H1 (cell line): Measurements from ENCODE around the gene EGLN3. TPM values are rescaled to one million over a fixed set of nuclear protein-coding genes. Genes with fewer than 3 reads are reported as not detected.

ENCODE experiments used
- CTCF ChIA-PET: fragments of 300-600 bp; sonication (Branson Sonifier 250); formaldehyde crosslinking; loops from one replicate; lab custom pipeline; 2021; ENCODE audit not compliant: partially characterized antibody; lab: Charles Lee
- POLR2A ChIA-PET: fragments of 300-600 bp; sonication (Branson Sonifier 250); formaldehyde crosslinking; loops from one replicate; lab custom pipeline; 2021; ENCODE audit warnings: inconsistent platforms; ENCODE audit not compliant: partially characterized antibody; lab: Charles Lee
- DNase-seq, 2 experiments: peaks; one replicate each; pipeline versions ENCODE4 v3.0.0 to v3.0.0-alpha.2; 2010 to 2022; ENCODE audit warnings: low spot score in 2 of 2, low read depth in 1 of 2, mixed read lengths in 1 of 2
- FAIRE-seq: peaks from 2 replicates; lab custom pipeline; 2011; peaks lifted over from hg19 to GRCh38; lab: Jason Lieb, UNC
- H2AFZ ChIP-seq: 2 replicates; pipeline ENCODE4 v1.8.1; 2012; ENCODE audit warnings: low read length, inconsistent platforms
- H2AK5ac ChIP-seq: 2 replicates; pipeline ENCODE4 v1.6.1; 2013; ENCODE audit warnings: low read depth, low read length
- H2BK120ac ChIP-seq: replicated peaks from 2 replicates; pipeline ENCODE3; 2013; ENCODE audit warnings: low read depth, low read length, inconsistent platforms
- H2BK12ac ChIP-seq: 2 replicates; pipeline ENCODE4 v1.6.1; 2013; ENCODE audit warnings: low read depth, low read length
- H2BK15ac ChIP-seq: 2 replicates; pipeline ENCODE4 v1.6.1; 2013; ENCODE audit warnings: low read length
- H2BK20ac ChIP-seq: 2 replicates; pipeline ENCODE4 v1.6.1; 2013; ENCODE audit warnings: low read length
- H2BK5ac ChIP-seq: 2 replicates; pipeline ENCODE4 v1.6.1; 2013; ENCODE audit warnings: low read depth, low read length
- H3K14ac ChIP-seq: 2 replicates; pipeline ENCODE4 v1.6.1; 2013; ENCODE audit warnings: inconsistent platforms; ENCODE audit not compliant: insufficient read length
- H3K18ac ChIP-seq: 2 replicates; pipeline ENCODE4 v1.6.1; 2013; ENCODE audit warnings: low read length; ENCODE audit errors: extremely low read depth
- H3K23ac ChIP-seq: 2 replicates; pipeline ENCODE4 v1.6.1; 2013; ENCODE audit warnings: inconsistent platforms; ENCODE audit not compliant: insufficient read length
- H3K23me2 ChIP-seq: 2 replicates; pipeline ENCODE4 v1.6.1; 2013; ENCODE audit warnings: low read depth, low read length
- H3K27ac ChIP-seq: 2 replicates; pipeline ENCODE4 v1.6.1; 2011; ENCODE audit warnings: low read depth, low read length, inconsistent platforms
- H3K27me3 ChIP-seq, 4 experiments: replicated peaks in 1 of 4; 1 replicate in 1 of 4; 2 replicates in 3 of 4; pipeline versions ENCODE4 v1.6.1 to v1.8.1; 2011 to 2013; ENCODE audit warnings: low read length in 3 of 4, mild to moderate bottlenecking in 3 of 4, inconsistent platforms in 2 of 4, mixed read lengths in 2 of 4, moderate library complexity in 1 of 4; ENCODE audit not compliant: control insufficient read depth in 3 of 4, insufficient read depth in 3 of 4; ENCODE audit errors: extremely low read depth in 1 of 4
- H3K36me3 ChIP-seq, 4 experiments: 2 replicates each; pipeline versions ENCODE4 v1.6.1 to v1.8.1; 2011 to 2013; ENCODE audit warnings: mild to moderate bottlenecking in 4 of 4, low read length in 3 of 4, moderate library complexity in 2 of 4, control low read depth in 1 of 4, inconsistent platforms in 1 of 4; ENCODE audit not compliant: insufficient read depth in 4 of 4, control insufficient read depth in 2 of 4
- H3K4ac ChIP-seq: replicated peaks from 2 replicates; pipeline ENCODE3; 2013; ENCODE audit warnings: low read length, low read depth, mixed read lengths, inconsistent platforms; ENCODE audit not compliant: insufficient read length
- H3K4me1 ChIP-seq, 4 experiments: replicated peaks in 1 of 4; 1 replicate in 1 of 4; 2 replicates in 3 of 4; pipeline versions ENCODE4 v1.6.1 to v1.8.1; 2011 to 2013; ENCODE audit warnings: low read length in 3 of 4, inconsistent platforms in 2 of 4, mixed read lengths in 1 of 4; ENCODE audit not compliant: insufficient read depth in 4 of 4, control insufficient read depth in 3 of 4
- H3K4me2 ChIP-seq, 2 experiments: 2 replicates each; pipeline versions ENCODE4 v1.6.1 to v1.8.1; 2011 to 2013; ENCODE audit warnings: low read depth in 2 of 2, low read length in 2 of 2, control low read depth in 1 of 2, inconsistent platforms in 1 of 2, mild to moderate bottlenecking in 1 of 2; ENCODE audit not compliant: insufficient read depth in 1 of 2
- H3K4me3 ChIP-seq, 4 experiments: fragments of 200-600, 300-600 bp in 1 of 4; sonication (generic), shearing (Covaris generic), sonication (Bioruptor Twin) in 1 of 4; 2 replicates each; pipeline versions ENCODE4 v1.5.1 to v1.8.1; 2011 to 2016; ENCODE audit warnings: low read length in 4 of 4, low read depth in 3 of 4, control low read depth in 2 of 4, inconsistent platforms in 2 of 4, mild to moderate bottlenecking in 2 of 4, mixed read lengths in 1 of 4, moderate library complexity in 1 of 4; ENCODE audit not compliant: insufficient read depth in 2 of 4; ENCODE audit errors: extremely low read depth in 1 of 4
- H3K56ac ChIP-seq: replicated peaks from 2 replicates; pipeline ENCODE3; 2013; ENCODE audit warnings: low read depth, mild to moderate bottlenecking, mixed read lengths, low read length, inconsistent platforms; ENCODE audit not compliant: insufficient read length
- H3K79me1 ChIP-seq: 2 replicates; pipeline ENCODE4 v1.6.1; 2013; ENCODE audit warnings: low read depth, low read length, control low read depth
- H3K79me2 ChIP-seq, 2 experiments: 2 replicates each; pipeline versions ENCODE4 v1.6.1 to v1.8.1; 2012 to 2013; ENCODE audit warnings: low read length in 2 of 2, mild to moderate bottlenecking in 2 of 2, inconsistent platforms in 1 of 2; ENCODE audit not compliant: insufficient read depth in 2 of 2, control insufficient read depth in 1 of 2
- H3K9ac ChIP-seq, 4 experiments: replicated peaks in 1 of 4; 1 replicate in 1 of 4; 2 replicates in 3 of 4; pipeline versions ENCODE4 v1.6.1 to v1.8.1; 2011 to 2013; ENCODE audit warnings: low read depth in 3 of 4, low read length in 3 of 4, control low read depth in 2 of 4, mild to moderate bottlenecking in 2 of 4, moderate library complexity in 2 of 4, inconsistent platforms in 1 of 4; ENCODE audit errors: extremely low read depth in 1 of 4
- H3K9me3 ChIP-seq, 2 experiments: 2 replicates each; pipeline versions ENCODE4 v1.6.1 to v1.8.1; 2012 to 2013; ENCODE audit warnings: mild to moderate bottlenecking in 2 of 2, moderate library complexity in 2 of 2, control low read depth in 1 of 2, inconsistent platforms in 1 of 2, low read depth in 1 of 2, low read length in 1 of 2, mixed read lengths in 1 of 2; ENCODE audit not compliant: insufficient read depth in 2 of 2
- H4K20me1 ChIP-seq, 2 experiments: replicated peaks in 1 of 2; 2 replicates each; pipeline versions ENCODE3 to v1.8.1; 2011 to 2013; ENCODE audit warnings: inconsistent platforms in 2 of 2, low read length in 2 of 2, mild to moderate bottlenecking in 1 of 2; ENCODE audit not compliant: insufficient read depth in 2 of 2, control insufficient read depth in 1 of 2
- H4K5ac ChIP-seq: 2 replicates; pipeline ENCODE4 v1.6.1; 2013; ENCODE audit warnings: low read length, low read depth, mixed read lengths, inconsistent platforms; ENCODE audit not compliant: insufficient read length
- H4K8ac ChIP-seq: 2 replicates; pipeline ENCODE4 v1.8.0; 2013; ENCODE audit warnings: mild to moderate bottlenecking, moderate library complexity, low read length, inconsistent platforms; ENCODE audit not compliant: insufficient read depth; ENCODE audit errors: extremely low read depth
- H4K91ac ChIP-seq: replicated peaks from 2 replicates; pipeline ENCODE3; 2013; ENCODE audit warnings: low read length, mixed read lengths, inconsistent platforms; ENCODE audit not compliant: insufficient read length
- CEBPB ChIP-seq: IDR thresholded peaks from 2 replicates; pipeline ENCODE4 v1.6.1; 2012; ENCODE audit warnings: low read depth, low read length
- NANOG ChIP-seq: IDR thresholded peaks from 2 replicates; pipeline ENCODE4 v1.6.1; 2011; ENCODE audit warnings: low read length, low read depth, mild to moderate bottlenecking, inconsistent platforms; ENCODE audit not compliant: insufficient read depth, poor library complexity, severe bottlenecking
- NRF1 ChIP-seq: IDR thresholded peaks from 2 replicates; pipeline ENCODE4 v1.6.1; 2011; ENCODE audit warnings: mild to moderate bottlenecking, low read depth, low read length, improper control_type of control experiment
- SP4 ChIP-seq: IDR thresholded peaks from 2 replicates; pipeline ENCODE4 v1.6.1; 2012; ENCODE audit warnings: low read length, inconsistent platforms
- WGBS, 2 experiments: shearing (Covaris generic) in 1 of 2; methylation state at CpG; one replicate each; pipeline versions ENCODE4 v1.1.6 to v1.1.7; 2013 to 2015; ENCODE audit warnings: low lambda C conversion rate in 2 of 2, mixed read lengths in 2 of 2, inconsistent platforms in 1 of 2, low coverage in 1 of 2, missing lambda C conversion rate in 1 of 2; ENCODE audit not compliant: insufficient replicate concordance in 2 of 2, insufficient coverage in 1 of 2, insufficient read length in 1 of 2; ENCODE audit errors: extremely low coverage in 1 of 2, missing lambda C conversion rate in 1 of 2; 5-methylcytosine and 5-hydroxymethylcytosine counted together
- polyA plus RNA-seq, 7 experiments: library from polyadenylated mRNA; depleted of rRNA in 3 of 7; stranded (reverse) in 5 of 7; unstranded in 2 of 7; fragments of >200 nt in 5 of 7; fragments of 200-250 nt in 2 of 7; gene quantifications; 1 replicate in 5 of 7; 2 replicates in 1 of 7; 4 replicates in 1 of 7; pipeline versions ENCODE4 v1.2.1 to v1.2.3, GENCODE V29; 2011 to 2013; ENCODE audit warnings: missing spikeins in 2 of 7, mixed read lengths in 2 of 7
- total RNA-seq: library from RNA; stranded (reverse); fragmentation: NEBNext Ultra II Directional; extraction: Animal tissue kit (Norgen Biotek cat#: 25700); gene quantifications from 2 replicates; pipeline ENCODE4 v1.2.1, GENCODE V29; 2021

Gene EGLN3
- total and polyA plus RNA-seq, 2 of the 8 experiments (the other 6 are each of a cell fraction or from before 2014, with no cell fraction given), result 10.6 to 27.3 TPM

GRCh38 chr14:33876274-33876673 is 74.6 kb downstream of the EGLN3 start:
- WGBS, 2 experiments, result 93% methylated on average over 2 of the region's 2 CpGs; no CpG with 5 or more reads in 1 of the 2 experiments
- Histone ChIP-seq H2BK20ac (no peak overlapping the region), H2BK12ac (no peak overlapping the region)

More at GRCh38 chr14:33876274-33876673, 74.6 kb downstream of the EGLN3 start:
- POLR2A ChIA-PET, result interaction anchor here (0.6 kb wide), 2 partner anchors 43 to 462 kb away, joined by 3 to 4 read pairs; no protein-coding TSS in a partner anchor
- CTCF ChIA-PET, result interaction anchor here (0.8 to 1.0 kb wide), 2 partner anchors 27 to 35 kb away, joined by 3 to 6 read pairs; no protein-coding TSS in a partner anchor
- Histone ChIP-seq H3K23ac (no peak overlapping the region), H3K27ac (no peak overlapping the region), H2AFZ (no peak overlapping the region), H2BK120ac (no peak overlapping the region), H4K20me1 (no peaks in the 10 kb centered on the region), H2AK5ac (no peak overlapping the region), H2BK15ac (no peak overlapping the region), H3K14ac (no peak overlapping the region), H3K36me3 (no peaks in the 10 kb centered on the region; a peak in 1 of 8 replicates), H3K23me2 (no peaks in the 10 kb centered on the region), H3K9me3 (peaks cover 0 to 5% of the 10 kb centered on the region in 2 experiments; a peak in 1 of 4 replicates), H3K4ac (no peak overlapping the region), H3K27me3 (no peaks in the 10 kb centered on the region), H3K9ac (no peak overlapping the region), H4K91ac (no peak overlapping the region), H3K4me1 (no peaks in the 10 kb centered on the region), H3K18ac (no peak overlapping the region), H3K4me2 (no peak overlapping the region), H3K79me2 (no peaks in the 10 kb centered on the region), H3K4me3 (no peak overlapping the region), H2BK5ac (no peak overlapping the region), H3K56ac (no peak overlapping the region), H4K8ac (no peak overlapping the region), H3K79me1 (no peaks in the 10 kb centered on the region), H4K5ac (no peak overlapping the region)
- FAIRE-seq, result no peak
- no peak for DNase-seq
- no peak for TF ChIP-seq SP4
- TF ChIP-seq NANOG, result no peak
- TF ChIP-seq NRF1, result no peak
- TF ChIP-seq CEBPB, result no peak
